IPS DF 4.7 (cell line): ENCODE data around the gene IRF3.

ENCODE experiments used
- DNase-seq: peaks from one replicate; pipeline ENCODE4 v3.0.0-alpha.2; 2013; ENCODE audit warnings: low spot score; ENCODE audit errors: extremely low read depth

IRF3 gene

GRCh38 chr19:49665351-49666119 is at the start of gene IRF3, which contains the start of gene BCL2L12:
Gene IRF3, minus strand, starts transcription at chr19:49665857. Its CDS starts 1,019 bp downstream, at chr19:49664838.
Gene BCL2L12, plus strand, starts transcription at chr19:49665933. Its CDS starts 760 bp downstream, at chr19:49666693.
- DNase-seq = no peak

GRCh38 chr19:49713236-49713845 is 47.7 kb upstream of the IRF3 start:
- no peak for DNase-seq

- DNase-seq = no peak
Observed at GRCh38 chr19:49712397-49712859, 46.8 kb upstream of the IRF3 start.

- no peak for DNase-seq
Observed at GRCh38 chr19:49710372-49710951, 44.8 kb upstream of the IRF3 start.

GRCh38 chr19:49705919-49706318 is 40.3 kb upstream of the IRF3 start:
- no peak for DNase-seq

GRCh38 chr19:49704888-49705642 is 39.4 kb upstream of the IRF3 start:
- no peak for DNase-seq

- DNase-seq = no peak
Observed at GRCh38 chr19:49701271-49701786, 35.7 kb upstream of the IRF3 start.

- DNase-seq = no peak
Observed at GRCh38 chr19:49700563-49700962, 34.9 kb upstream of the IRF3 start.

- DNase-seq = no peak
Observed at GRCh38 chr19:49699364-49699763, 33.7 kb upstream of the IRF3 start.

- DNase-seq = no peak
Observed at GRCh38 chr19:49696865-49697264, 31.2 kb upstream of the IRF3 start.

GRCh38 chr19:49696115-49696514 is 30.5 kb upstream of the IRF3 start:
- no peak for DNase-seq

GRCh38 chr19:49692147-49692506 is 26.5 kb upstream of the IRF3 start:
- DNase-seq = no peak

- DNase-seq = no peak
Observed at GRCh38 chr19:49691243-49692146, 25.8 kb upstream of the IRF3 start.

- no peak for DNase-seq
Observed at GRCh38 chr19:49690656-49691242, 25.1 kb upstream of the IRF3 start, which contains the start of gene CPT1C. Gene CPT1C, plus strand, starts transcription at chr19:49691116. Its CDS starts 1,137 bp downstream, at chr19:49692253.

- DNase-seq = no peak
Observed at GRCh38 chr19:49690079-49690655, 24.5 kb upstream of the IRF3 start.

- no peak for DNase-seq
Observed at GRCh38 chr19:49689133-49690078, 23.7 kb upstream of the IRF3 start, which contains the start of gene ADM5. Gene ADM5, plus strand, starts transcription at chr19:49689594. Its CDS starts 244 bp downstream, at chr19:49689838.

GRCh38 chr19:49688531-49689132 is 23.0 kb upstream of the IRF3 start:
- no peak for DNase-seq
